HG03457 (cell line): ENCODE data around the gene ITGB1BP1.

Experiments
- ATAC-seq: cut with Tn5 transposase; IDR thresholded peaks from one replicate; pipeline ENCODE4 v1.9.1; 2021; ENCODE audit warnings: moderate number of reproducible peaks; ENCODE audit not compliant: unreplicated experiment

Gene ITGB1BP1

GRCh38 chr2:9423100-9423921 is at the start of gene ITGB1BP1, which contains the start of gene CPSF3:
Gene ITGB1BP1, minus strand, starts transcription at chr2:9423528. Its CDS starts 4,831 bp downstream, at chr2:9418697.
Gene CPSF3, plus strand, starts transcription at chr2:9423654. Its CDS starts 120 bp downstream, at chr2:9423774.
- ATAC-seq: peak; percentile 66

GRCh38 chr2:9472511-9472910 is 49.2 kb upstream of the ITGB1BP1 start:
- no peak for ATAC-seq

- ATAC-seq: no peak
Measured at GRCh38 chr2:9471206-9471605, 47.9 kb upstream of the ITGB1BP1 start.

- ATAC-seq: no peak
Measured at GRCh38 chr2:9467687-9468086, 44.4 kb upstream of the ITGB1BP1 start.

- ATAC-seq: no peak
Measured at GRCh38 chr2:9466147-9466683, 42.9 kb upstream of the ITGB1BP1 start.

- ATAC-seq: no peak
Measured at GRCh38 chr2:9465170-9465569, 41.8 kb upstream of the ITGB1BP1 start.

GRCh38 chr2:9463698-9464034 is 40.3 kb upstream of the ITGB1BP1 start:
- ATAC-seq: no peak

GRCh38 chr2:9462886-9463697 is 39.8 kb upstream of the ITGB1BP1 start:
- ATAC-seq: no peak

- no peak for ATAC-seq
Measured at GRCh38 chr2:9462313-9462712, 39.0 kb upstream of the ITGB1BP1 start.

- ATAC-seq: no peak
Measured at GRCh38 chr2:9461079-9461478, 37.8 kb upstream of the ITGB1BP1 start.

- ATAC-seq: no peak
Measured at GRCh38 chr2:9460441-9461017, 37.2 kb upstream of the ITGB1BP1 start.

- no peak for ATAC-seq
Measured at GRCh38 chr2:9451231-9451630, 27.9 kb upstream of the ITGB1BP1 start.

- ATAC-seq: no peak
Measured at GRCh38 chr2:9445089-9445488, 21.8 kb upstream of the ITGB1BP1 start.

GRCh38 chr2:9443526-9443925 is 20.2 kb upstream of the ITGB1BP1 start:
- ATAC-seq: no peak

- no peak for ATAC-seq
Measured at GRCh38 chr2:9441556-9441955, 18.2 kb upstream of the ITGB1BP1 start.

- no peak for ATAC-seq
Measured at GRCh38 chr2:9440058-9440727, 16.9 kb upstream of the ITGB1BP1 start.

GRCh38 chr2:9439536-9439935 is 16.2 kb upstream of the ITGB1BP1 start:
- ATAC-seq: no peak

- no peak for ATAC-seq
Measured at GRCh38 chr2:9434489-9434888, 11.2 kb upstream of the ITGB1BP1 start.

- ATAC-seq: no peak
Measured at GRCh38 chr2:9430316-9431293, 7.3 kb upstream of the ITGB1BP1 start.
